HG03039 (cell line): Measurements from ENCODE around the gene S1PR4.
"Not testable (repeated sequence)": the region's sequence is repeated elsewhere in the genome, so short reads cannot be mapped to it uniquely, and the experiment has no call there.

Experiments
- ATAC-seq: cut with Tn5 transposase; IDR thresholded peaks from one replicate; pipeline ENCODE4 v1.9.1; 2021; ENCODE audit warnings: mild to moderate bottlenecking, moderate library complexity; ENCODE audit not compliant: unreplicated experiment

Gene S1PR4

DNA sequence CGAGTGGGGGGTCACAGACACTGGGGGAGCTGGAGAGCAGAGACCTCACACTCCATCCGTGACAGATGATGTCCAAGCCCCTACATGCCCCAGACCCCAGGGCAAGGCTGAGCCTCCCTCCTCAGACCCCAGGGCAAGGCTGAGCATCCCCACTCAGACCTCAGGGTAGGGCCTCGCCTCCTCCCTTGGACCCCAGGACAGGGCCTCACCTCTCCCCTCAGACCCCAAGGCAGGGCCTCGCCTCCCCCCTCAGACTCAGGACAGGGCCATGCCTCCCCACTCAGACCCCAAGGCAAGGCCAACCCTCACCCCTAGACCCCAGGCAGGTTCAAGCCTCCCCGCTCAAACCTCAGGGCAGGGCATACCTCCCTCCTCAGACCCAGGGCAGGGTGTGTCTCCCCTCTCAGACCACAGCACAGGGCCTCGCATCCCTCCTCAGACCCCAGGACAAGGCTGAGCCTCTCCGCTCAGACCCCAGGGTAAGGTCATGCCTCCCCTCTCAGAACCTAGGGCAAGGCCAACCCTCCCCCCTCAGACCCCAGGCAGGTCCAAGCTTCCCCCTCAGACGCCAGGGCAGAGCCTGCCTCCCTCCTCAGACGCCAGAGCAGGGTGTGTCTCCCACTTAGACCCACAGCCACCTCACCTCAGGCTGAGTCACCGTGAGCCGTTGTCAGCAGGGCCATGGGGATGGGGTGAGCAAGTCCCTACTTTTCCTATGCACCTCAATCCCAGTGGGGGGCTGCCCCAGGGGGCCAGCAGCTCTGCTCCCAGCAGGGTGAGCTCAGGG lies 1.7 kb upstream of the S1PR4 start:
- ATAC-seq = no peak

DNA sequence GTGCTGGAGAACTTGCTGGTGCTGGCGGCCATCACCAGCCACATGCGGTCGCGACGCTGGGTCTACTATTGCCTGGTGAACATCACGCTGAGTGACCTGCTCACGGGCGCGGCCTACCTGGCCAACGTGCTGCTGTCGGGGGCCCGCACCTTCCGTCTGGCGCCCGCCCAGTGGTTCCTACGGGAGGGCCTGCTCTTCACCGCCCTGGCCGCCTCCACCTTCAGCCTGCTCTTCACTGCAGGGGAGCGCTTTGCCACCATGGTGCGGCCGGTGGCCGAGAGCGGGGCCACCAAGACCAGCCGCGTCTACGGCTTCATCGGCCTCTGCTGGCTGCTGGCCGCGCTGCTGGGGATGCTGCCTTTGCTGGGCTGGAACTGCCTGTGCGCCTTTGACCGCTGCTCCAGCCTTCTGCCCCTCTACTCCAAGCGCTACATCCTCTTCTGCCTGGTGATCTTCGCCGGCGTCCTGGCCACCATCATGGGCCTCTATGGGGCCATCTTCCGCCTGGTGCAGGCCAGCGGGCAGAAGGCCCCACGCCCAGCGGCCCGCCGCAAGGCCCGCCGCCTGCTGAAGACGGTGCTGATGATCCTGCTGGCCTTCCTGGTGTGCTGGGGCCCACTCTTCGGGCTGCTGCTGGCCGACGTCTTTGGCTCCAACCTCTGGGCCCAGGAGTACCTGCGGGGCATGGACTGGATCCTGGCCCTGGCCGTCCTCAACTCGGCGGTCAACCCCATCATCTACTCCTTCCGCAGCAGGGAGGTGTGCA lies 587 bp downstream of the S1PR4 start:
- no peak for ATAC-seq

DNA sequence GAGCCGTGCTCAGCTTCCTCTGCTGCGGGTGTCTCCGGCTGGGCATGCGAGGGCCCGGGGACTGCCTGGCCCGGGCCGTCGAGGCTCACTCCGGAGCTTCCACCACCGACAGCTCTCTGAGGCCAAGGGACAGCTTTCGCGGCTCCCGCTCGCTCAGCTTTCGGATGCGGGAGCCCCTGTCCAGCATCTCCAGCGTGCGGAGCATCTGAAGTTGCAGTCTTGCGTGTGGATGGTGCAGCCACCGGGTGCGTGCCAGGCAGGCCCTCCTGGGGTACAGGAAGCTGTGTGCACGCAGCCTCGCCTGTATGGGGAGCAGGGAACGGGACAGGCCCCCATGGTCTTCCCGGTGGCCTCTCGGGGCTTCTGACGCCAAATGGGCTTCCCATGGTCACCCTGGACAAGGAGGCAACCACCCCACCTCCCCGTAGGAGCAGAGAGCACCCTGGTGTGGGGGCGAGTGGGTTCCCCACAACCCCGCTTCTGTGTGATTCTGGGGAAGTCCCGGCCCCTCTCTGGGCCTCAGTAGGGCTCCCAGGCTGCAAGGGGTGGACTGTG lies 1.2 kb downstream of the S1PR4 start:
- no peak for ATAC-seq

- no peak for ATAC-seq
Measured at GRCh38 chr19:3183721-3184641, 5.4 kb downstream of the S1PR4 start.

DNA sequence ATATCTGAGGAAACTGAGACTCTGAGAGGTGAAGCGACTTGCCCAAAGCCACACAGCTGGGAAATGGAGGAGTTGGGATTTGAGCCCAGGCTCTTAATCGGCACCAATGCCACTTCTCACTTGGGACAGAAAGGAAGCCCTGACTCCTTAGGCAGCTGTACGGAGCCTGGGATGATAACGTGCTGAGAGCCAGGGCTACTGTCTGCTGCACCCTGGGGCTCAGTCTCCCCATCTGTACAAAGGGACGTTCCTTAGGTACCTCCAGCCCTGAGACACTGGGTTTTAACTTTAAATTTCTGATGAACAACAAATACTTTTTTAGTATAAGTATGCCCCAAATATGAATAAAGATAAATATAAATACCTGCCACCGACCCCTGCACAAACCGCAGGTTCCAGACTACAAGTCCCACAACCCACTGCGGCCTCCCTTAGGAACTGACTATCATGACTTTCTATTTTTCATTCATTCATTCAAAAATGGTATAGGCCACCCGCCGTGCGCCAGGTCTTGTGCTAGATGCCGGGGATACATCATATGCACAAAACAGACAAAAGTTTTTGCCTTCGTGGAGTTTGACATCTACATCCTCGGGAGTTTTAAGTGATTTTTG lies 6.4 kb downstream of the S1PR4 start:
- peak; percentile 26 for ATAC-seq

GRCh38 chr19:3185461-3186159 lies 7.0 kb downstream of the S1PR4 start, which contains the start of gene NCLN:
Gene NCLN (plus strand): TSS chr19:3185930. CDS start chr19:3186031, 101 bp downstream.
- ATAC-seq = peak; percentile 60

- peak; percentile 6 for ATAC-seq
Measured at GRCh38 chr19:3186160-3186688, 7.7 kb downstream of the S1PR4 start.

DNA sequence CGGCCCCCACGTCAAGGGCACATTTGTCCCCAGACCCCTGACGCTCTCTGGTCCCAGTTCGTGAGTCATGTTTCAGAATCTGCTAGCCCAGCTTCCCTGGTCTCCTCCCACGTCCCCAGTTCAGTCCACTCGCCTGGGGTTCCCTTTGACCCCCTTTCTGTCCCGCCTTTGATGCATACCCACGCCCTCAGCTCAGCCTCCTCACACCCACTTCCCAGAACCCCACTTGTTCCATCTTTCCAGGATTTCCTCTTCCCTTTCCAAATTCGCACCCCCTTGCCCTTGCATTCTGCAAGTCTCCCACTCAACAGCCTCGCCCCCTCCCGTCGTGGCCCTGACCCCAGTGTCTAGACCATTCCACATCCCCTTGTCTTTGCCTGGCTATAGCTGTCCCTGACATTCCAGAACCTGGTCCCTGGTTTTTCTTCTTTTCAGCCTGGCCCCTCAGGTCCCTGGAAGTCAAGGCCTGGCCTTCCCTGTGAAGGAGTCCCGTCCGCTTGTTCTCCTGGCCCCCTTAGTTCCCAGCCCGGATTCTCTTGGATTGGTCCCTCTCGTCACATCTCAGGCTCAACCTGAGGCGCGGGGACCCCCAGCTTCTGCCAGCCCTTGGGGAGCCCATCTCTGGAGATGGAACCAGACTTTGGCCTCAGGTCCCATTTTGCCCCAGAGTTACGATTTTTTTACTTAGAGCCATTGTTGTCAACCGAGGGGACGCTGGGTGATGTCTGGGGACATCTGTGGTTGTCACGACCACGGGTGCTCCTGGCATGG lies 8.5 kb downstream of the S1PR4 start:
- ATAC-seq = no peak

- ATAC-seq = no peak
Measured at GRCh38 chr19:3187662-3188511, 9.3 kb downstream of the S1PR4 start.

- no peak for ATAC-seq
Measured at GRCh38 chr19:3188627-3189596, 10.3 kb downstream of the S1PR4 start.

DNA sequence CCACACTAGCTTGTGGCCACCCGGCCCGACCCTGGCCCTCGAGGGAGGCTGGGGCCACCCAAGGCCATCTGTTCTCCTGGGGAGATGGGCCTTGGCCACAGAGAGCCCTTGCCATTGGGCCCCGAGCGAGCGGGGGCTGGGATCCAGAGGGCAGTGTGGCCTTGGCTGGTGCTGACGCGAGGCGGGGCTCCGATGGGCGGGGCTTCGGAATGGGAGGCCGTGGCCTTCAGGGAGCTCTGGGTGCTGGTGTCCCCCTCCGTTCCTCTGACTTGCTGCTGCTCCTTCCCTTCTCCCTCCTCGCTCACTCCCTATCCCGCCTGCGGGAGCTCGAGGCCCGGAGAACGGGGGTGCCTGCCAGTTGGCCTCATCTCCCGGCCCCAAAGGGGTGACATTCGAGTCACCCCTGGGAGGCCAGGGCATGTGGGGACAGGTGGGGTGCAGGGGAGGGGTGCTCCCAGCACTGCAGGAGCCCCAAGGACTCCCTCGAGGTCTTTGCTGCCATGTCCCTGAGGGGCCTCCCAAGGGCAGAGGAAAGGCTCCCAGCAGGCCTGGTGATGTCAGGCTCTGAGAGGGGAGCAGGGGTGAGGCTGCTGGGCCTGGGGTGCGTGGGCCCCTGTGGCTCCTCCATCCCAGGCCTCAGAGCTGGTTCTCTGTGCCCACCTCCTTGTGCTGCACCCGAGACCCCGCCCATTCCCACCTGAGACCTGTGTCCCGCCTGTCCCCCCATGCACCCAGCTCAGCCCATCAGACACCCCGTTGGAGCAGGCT lies 11.3 kb downstream of the S1PR4 start:
- no peak for ATAC-seq

GRCh38 chr19:3190470-3190770 lies 11.9 kb downstream of the S1PR4 start:
- no peak for ATAC-seq

GRCh38 chr19:3190921-3191805 lies 12.6 kb downstream of the S1PR4 start:
- no peak for ATAC-seq

DNA sequence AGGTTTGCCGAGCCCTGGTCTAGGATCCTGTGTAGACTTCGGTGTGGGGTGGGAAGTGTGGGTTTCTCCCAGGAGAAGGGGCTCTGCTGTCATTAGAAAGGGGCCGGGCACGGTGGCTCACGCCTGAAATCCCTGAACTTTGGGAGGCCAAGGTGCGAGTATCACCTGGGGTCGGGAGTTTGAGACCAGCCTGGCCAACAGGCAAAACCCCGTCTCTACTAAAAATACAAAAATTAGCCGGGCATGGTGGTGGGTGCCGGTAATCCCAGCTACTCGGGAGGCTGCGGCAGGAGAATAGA lies 13.2 kb downstream of the S1PR4 start:
- ATAC-seq = not testable (repeated sequence)

DNA sequence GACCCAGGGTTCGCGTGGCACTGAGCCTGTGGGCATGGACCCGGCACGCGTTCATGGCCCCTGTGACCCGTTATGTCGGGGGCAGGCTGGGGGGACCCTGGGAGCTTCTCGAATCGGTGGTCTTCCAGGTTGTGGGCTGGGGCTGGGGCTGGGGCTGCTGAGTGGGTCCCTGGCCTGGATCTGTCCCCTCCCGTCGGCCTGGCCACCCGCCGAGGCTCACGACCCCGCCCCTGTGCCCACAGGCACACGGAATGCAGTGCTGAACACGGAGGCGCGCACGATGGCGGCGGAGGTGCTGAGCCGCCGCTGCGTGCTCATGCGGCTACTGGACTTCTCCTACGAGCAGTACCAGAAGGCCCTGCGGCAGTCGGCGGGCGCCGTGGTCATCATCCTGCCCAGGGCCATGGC lies 13.7 kb downstream of the S1PR4 start:
- ATAC-seq = no peak
